HEK293 (cell line): ENCODE results near the gene SUMO3.

Experiments
- GLI2 ChIP-seq: fragments of 450-650 bp; formaldehyde crosslinking; IDR thresholded peaks from 2 replicates; pipeline ENCODE4; 2017; ENCODE audit warnings: missing biosample characterization, missing genetic modification characterization, low read depth, borderline replicate concordance
- IKZF3 ChIP-seq: fragments of 450-650 bp; IDR thresholded peaks from 2 replicates; pipeline ENCODE4 v1.5.0; 2018; ENCODE audit warnings: missing biosample characterization, mild to moderate bottlenecking, missing genetic modification characterization, moderate library complexity
- TCF7L2 ChIP-seq: IDR thresholded peaks from 2 replicates; pipeline ENCODE4 v1.6.1; 2011; ENCODE audit warnings: low read depth, mild to moderate bottlenecking, inconsistent platforms, low read length, moderate library complexity, borderline replicate concordance
- YY1 ChIP-seq: fragments of 450-650 bp; formaldehyde crosslinking; IDR thresholded peaks from 2 replicates; pipeline ENCODE4 v1.5.1; 2018; ENCODE audit warnings: missing biosample characterization, missing genetic modification characterization
- ZNF24 ChIP-seq: fragments of 450-650 bp; formaldehyde crosslinking; IDR thresholded peaks from 2 replicates; pipeline ENCODE4 v1.5.1; 2016; ENCODE audit warnings: missing biosample characterization, missing genetic modification characterization
- ZNF274 ChIP-seq, 2 experiments: fragments of 200-500 bp in 1 of 2; fragments of 450-650 bp in 1 of 2; sonication (Bioruptor generic) in 1 of 2; formaldehyde crosslinking in 1 of 2; IDR thresholded peaks; 2 replicates each; pipeline versions ENCODE4 v1.5.1 to v1.6.1; 2014 to 2016; ENCODE audit warnings: borderline replicate concordance in 1 of 2, inconsistent platforms in 1 of 2, low read length in 1 of 2, missing biosample characterization in 1 of 2, missing genetic modification characterization in 1 of 2
- ZNF549 ChIP-seq: fragments of 450-650 bp; IDR thresholded peaks from 2 replicates; pipeline ENCODE4 v1.5.1; 2018; ENCODE audit warnings: missing biosample characterization, missing genetic modification characterization, mild to moderate bottlenecking, inconsistent platforms, moderate library complexity
- TF ChIP-seq, protein P1 (sequence below): fragments of 450-650 bp; formaldehyde crosslinking; IDR thresholded peaks from 2 replicates; pipeline ENCODE4 v1.5.1; 2016; ENCODE audit warnings: missing biosample characterization, missing genetic modification characterization
- TF ChIP-seq, protein P2 (sequence below): sonication (generic); formaldehyde crosslinking; IDR thresholded peaks from 2 replicates; pipeline ENCODE4 v1.8.1; 2022; ENCODE audit warnings: mild to moderate bottlenecking, moderate library complexity, missing genetic modification reagents
- TF ChIP-seq, protein P3 (sequence below): fragments of 450-650 bp; formaldehyde crosslinking; IDR thresholded peaks from 2 replicates; pipeline ENCODE4 v1.5.1; 2016; ENCODE audit warnings: missing biosample characterization, missing genetic modification characterization
- TF ChIP-seq, protein P4 (sequence below): fragments of 450-650 bp; formaldehyde crosslinking; IDR thresholded peaks from 2 replicates; pipeline ENCODE4 v1.5.1; 2016; ENCODE audit warnings: missing biosample characterization, missing genetic modification characterization, borderline replicate concordance

DNA sequence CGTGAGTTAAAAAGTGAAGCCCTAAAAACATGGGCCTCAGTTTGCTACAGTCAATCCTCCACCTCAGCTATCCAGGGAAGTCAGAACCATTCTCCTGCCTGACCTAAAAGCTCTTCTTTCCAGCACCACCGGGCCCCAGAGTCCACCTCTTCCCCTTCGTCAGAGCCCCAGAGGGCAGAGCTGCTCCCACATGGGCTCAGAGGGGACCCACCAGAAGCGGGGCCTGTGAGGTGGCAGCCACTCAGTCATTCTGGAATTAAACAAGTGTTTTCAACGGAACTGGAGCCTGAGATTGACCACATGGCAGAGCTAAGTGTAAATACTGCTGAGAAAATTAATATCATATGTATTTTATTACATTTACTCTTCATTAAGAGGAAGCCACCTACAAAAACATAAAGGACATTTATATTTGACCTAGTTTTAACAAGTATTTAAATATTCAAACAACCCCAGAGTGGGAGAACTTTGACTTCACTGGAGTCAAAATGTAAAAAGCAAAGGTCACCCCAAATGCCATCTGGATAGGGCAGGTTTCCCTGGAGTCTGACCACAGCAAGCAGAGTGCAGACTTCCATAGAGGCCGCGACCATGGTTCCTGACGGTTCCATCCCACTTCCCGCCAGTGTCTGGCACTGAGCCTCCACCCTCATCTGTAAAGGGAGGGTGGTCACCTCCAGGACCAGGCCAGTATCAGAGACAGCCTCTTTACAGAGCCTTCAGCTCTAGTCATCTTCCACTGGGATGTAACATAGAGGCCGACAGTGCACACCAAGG, 1.8 kb downstream of the SUMO3 start:
- TF ChIP-seq, protein P1, sequence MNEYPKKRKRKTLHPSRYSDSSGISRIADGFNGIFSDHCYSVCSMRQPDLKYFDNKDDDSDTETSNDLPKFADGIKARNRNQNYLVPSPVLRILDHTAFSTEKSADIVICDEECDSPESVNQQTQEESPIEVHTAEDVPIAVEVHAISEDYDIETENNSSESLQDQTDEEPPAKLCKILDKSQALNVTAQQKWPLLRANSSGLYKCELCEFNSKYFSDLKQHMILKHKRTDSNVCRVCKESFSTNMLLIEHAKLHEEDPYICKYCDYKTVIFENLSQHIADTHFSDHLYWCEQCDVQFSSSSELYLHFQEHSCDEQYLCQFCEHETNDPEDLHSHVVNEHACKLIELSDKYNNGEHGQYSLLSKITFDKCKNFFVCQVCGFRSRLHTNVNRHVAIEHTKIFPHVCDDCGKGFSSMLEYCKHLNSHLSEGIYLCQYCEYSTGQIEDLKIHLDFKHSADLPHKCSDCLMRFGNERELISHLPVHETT (tag by site-specific recombination): no peak
- TF ChIP-seq ZNF274 (IDR thresholded peaks at IDR 0.05; ENCODE audit: low read length) (no peak), ZNF274 (tag by site-specific recombination; IDR thresholded peaks at IDR 0.05; ENCODE audit: borderline replicate concordance) (no peak), YY1 (no peak), ZNF549 (tag by site-specific recombination) (no peak), GLI2 (tag by site-specific recombination) (no peak), IKZF3 (tag by site-specific recombination) (no peak), ZNF24 (tag by site-specific recombination) (no peak), TCF7L2 (no peak)
- TF ChIP-seq, protein P2, sequence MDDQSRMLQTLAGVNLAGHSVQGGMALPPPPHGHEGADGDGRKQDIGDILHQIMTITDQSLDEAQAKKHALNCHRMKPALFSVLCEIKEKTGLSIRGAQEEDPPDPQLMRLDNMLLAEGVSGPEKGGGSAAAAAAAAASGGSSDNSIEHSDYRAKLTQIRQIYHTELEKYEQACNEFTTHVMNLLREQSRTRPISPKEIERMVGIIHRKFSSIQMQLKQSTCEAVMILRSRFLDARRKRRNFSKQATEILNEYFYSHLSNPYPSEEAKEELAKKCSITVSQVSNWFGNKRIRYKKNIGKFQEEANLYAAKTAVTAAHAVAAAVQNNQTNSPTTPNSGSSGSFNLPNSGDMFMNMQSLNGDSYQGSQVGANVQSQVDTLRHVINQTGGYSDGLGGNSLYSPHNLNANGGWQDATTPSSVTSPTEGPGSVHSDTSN (CRISPR knock-in tag): no peak
- TF ChIP-seq, protein P3, sequence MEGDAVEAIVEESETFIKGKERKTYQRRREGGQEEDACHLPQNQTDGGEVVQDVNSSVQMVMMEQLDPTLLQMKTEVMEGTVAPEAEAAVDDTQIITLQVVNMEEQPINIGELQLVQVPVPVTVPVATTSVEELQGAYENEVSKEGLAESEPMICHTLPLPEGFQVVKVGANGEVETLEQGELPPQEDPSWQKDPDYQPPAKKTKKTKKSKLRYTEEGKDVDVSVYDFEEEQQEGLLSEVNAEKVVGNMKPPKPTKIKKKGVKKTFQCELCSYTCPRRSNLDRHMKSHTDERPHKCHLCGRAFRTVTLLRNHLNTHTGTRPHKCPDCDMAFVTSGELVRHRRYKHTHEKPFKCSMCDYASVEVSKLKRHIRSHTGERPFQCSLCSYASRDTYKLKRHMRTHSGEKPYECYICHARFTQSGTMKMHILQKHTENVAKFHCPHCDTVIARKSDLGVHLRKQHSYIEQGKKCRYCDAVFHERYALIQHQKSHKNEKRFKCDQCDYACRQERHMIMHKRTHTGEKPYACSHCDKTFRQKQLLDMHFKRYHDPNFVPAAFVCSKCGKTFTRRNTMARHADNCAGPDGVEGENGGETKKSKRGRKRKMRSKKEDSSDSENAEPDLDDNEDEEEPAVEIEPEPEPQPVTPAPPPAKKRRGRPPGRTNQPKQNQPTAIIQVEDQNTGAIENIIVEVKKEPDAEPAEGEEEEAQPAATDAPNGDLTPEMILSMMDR (tag by site-specific recombination): no peak
- TF ChIP-seq, protein P4, sequence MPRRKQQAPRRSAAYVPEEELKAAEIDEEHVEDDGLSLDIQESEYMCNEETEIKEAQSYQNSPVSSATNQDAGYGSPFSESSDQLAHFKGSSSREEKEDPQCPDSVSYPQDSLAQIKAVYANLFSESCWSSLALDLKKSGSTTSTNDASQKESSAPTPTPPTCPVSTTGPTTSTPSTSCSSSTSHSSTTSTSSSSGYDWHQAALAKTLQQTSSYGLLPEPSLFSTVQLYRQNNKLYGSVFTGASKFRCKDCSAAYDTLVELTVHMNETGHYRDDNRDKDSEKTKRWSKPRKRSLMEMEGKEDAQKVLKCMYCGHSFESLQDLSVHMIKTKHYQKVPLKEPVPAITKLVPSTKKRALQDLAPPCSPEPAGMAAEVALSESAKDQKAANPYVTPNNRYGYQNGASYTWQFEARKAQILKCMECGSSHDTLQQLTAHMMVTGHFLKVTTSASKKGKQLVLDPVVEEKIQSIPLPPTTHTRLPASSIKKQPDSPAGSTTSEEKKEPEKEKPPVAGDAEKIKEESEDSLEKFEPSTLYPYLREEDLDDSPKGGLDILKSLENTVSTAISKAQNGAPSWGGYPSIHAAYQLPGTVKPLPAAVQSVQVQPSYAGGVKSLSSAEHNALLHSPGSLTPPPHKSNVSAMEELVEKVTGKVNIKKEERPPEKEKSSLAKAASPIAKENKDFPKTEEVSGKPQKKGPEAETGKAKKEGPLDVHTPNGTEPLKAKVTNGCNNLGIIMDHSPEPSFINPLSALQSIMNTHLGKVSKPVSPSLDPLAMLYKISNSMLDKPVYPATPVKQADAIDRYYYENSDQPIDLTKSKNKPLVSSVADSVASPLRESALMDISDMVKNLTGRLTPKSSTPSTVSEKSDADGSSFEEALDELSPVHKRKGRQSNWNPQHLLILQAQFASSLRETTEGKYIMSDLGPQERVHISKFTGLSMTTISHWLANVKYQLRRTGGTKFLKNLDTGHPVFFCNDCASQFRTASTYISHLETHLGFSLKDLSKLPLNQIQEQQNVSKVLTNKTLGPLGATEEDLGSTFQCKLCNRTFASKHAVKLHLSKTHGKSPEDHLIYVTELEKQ: no peak
